ENCODE measurements around the gene TBCEL.
"Not testable (repeated sequence)": the region's sequence is repeated elsewhere in the genome, so short reads cannot be mapped to it uniquely, and the experiment has no call there.

The TBCEL gene

DNA sequence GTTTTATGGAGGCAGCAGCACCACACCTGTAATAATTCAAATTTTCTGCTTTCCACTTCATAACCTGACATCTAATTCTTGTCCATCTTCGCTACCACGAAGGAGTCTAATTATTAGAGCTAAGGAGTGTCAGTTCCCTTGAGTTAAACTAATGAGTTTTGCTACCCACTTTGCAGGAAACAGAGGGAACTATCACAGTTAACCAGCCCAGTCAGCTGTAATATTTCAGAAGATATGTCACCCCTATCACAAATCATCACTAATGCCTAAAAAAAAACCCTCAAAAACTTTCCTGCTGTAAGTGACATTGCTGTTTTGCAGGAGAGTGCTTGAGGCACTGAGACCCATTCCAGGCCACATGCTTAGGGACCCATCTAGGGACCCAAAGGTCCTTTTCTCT, 85.6 kb downstream of the TBCEL start:
- DNase-seq: no peak

DNA sequence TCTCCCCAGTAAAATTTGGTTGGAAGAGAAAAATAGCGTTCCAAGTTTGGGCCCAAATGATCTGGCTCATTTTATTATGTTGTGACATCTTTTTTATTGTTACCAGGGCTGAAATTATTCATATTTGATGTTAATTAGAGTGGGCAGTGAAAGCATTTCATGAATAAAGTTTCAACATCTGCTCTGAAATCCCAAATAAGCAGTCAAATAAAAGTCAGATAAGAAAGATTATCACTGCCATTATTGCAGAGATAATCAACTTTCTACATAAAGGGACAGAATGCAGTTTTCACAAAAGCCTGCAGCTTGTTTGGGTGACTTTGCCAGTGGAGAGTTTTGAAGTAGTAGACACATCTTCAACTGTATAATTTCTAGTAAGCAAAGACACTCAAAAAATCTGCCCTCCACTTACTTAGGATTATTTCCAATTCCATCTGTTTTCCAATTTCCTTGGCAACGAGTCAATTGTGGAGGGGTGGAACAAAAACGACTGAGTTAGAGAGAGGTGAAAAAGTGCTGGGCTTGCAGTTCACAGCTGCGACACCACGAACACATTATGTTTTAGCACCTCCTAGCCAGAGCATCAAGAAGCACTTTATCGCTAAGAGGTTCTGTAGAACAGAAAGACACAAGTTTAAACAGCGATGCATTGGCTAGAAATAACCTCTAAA, 86.1 kb downstream of the TBCEL start:
- DNase-seq: no peak

DNA sequence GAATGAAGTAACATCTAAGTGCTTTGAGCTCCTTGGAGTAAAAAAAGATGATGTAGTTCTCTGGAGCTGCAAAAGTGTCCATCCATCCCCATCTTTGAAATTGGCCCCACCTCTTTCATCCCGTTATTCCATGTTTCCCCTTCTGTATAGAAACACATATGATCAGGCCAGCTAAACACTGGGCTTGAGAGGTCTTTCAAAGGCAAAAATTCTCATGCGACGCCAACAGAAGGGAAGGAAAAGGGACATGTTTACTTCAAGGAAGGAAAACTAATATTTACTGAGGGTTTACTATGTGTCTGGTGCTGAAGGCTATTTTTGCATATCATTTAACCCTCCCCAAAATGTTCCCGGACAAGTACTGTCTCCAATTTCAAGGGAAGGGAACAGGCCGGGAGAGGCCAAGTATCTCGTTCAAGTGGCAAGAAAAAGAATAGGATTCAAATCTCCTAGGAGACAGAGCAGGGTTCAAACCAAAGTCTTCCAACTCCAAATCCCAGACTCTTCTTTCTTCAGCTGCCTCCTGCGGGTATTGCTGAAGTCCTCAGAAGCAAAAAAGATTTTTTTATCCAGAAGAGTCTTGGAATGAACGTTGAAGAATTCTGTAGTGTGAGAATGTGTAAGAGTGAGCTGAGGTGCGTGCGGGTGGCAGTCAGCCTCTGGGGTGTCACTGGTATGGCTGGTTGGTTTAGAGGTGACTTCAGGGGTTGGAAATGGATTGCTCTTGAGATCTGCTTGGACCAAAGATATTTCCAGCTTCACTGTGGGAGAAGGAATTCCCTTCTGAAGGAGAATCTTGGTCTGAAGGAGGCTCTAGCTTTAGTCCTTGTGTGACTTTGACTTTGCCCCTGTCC, 87.2 kb downstream of the TBCEL start:
- no peak for DNase-seq

DNA sequence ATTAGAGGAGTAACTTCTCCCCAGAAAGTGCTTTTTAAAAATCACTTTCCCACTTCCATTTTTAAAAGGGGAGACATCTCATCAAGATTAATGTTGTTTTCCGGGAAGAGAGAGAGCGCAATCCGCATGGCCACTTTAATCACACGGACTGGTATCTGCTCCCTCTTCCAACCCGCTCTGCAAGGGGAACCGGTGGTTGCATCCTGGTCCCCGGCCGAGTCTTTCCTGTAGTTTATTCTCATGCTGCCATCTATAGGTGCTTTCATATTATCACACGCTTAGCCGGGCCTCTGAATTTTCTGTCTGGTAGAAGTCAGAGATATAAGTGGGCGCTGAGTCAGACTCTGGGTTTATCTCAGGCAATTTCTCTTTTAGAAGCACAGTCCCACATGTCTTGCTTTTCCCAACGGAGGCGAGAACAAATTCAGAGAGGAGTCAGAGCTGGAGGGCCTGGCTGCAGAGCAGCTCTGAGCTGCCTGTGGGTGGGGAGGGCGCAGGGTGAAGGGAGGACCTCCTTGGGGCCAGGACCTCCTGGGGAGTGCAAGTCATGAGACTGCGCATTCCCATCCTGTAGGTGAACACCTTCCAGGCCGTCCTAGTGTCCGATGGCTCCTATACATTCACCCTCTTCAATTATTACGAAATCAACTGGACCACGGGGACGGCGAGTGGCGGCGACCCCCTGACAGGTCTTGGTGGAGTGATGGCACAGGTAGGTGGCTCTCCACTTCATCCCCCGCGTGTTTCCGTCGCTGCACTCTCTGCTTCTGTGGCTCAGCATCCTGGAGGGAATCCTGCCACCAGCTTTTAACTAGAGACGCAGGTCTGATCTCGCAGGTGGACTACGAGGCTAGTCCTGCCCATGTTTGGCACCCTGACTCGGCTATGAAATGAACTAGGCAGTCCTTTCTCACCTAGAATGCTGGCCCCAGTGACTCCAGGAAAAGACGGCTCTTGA, 88.9 kb downstream of the TBCEL start:
- peak; percentile 51 for DNase-seq

DNA sequence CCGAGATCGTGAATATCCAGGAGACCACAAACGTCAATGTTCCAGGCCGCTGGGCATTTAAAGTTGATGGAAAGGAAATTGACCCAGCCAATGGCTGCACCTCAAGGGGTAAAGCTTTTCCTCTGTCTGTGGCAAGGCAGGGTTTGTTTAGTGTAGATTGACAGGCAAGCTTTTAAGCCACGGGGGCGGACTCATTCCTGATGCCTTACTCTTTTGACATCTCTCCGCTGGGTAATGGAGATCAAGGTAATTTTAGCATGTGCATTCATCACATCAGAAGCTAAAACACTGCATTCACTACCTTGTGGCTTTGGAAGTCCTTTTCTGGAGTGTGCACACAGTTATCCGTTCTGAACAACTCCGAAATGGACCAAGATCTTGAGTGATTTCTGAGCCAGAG, 89.7 kb downstream of the TBCEL start:
- no peak for DNase-seq

DNA sequence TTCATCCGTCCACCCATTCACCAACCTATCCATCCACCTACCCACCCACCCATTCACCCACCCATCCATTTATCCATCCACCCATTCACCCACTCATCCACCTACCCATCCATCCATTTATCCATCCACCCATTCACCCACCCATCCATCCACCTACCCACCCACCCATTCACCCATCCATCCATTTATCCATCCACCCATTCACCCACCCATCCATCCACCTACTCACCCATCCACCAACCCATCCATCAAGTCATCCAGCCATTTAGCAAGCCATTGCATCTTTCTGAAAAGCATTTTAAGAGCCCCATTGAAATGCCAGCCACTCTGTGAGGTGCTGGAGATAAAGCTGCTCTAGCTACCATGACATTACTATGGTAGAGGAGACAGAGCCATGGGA, 91.1 kb downstream of the TBCEL start:
- not testable (repeated sequence) for DNase-seq

DNA sequence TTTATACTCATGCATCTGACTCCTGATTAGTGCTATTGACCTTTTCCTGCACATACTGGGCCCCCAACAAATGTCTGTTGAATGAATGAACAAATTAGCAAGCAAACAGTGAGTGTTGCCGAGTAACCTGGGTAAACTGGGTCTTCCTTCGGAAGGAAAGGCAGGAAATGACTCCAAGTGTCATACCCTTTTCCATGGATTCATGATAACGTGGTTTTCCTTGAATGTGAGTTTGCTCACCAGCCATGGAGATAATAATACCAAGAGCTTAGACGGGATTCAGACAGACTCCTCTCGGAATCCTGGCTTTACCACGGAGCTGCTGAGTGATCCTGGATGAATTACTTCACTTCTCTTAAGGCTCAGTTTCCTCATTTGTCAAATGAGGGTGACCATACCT, 93.9 kb downstream of the TBCEL start:
- DNase-seq: no peak

DNA sequence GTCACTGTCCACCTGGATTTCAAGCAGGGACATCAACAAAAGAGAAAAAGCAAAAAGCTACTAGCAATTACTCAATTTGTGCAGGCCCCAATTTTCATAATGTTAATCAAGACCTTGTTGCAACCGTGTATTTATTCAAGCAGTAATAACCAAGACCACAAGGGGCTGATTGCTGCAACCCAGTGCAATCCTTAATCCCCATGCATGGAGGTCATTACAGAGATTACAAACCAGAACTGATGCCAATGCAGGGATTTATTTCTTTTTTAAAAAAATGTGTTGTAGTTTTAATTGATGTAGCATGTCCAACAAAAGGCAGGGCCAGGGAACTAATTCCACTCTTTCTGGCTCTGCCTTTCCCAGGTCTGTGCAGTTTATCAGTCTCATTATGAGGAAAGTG, 95.5 kb downstream of the TBCEL start:
- DNase-seq: no peak

DNA sequence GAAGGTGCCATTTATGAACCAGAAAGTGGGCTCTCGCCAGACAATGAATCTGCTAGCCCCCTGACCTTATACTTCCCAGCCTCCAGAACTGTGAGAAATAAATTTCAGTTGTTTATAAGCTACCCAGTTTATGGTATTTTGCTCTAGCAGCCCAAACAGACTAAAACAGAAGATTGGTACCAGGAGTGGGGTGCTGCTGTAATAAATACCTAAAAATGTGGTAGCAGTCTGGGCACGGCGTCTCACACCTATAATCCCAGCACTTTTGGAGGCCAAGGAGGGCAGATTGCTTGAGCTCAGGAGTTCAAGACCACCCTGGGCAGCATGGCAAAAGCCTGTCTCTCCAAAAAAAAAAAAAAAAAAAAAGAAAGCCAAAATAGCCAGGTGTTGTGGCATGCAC, 98.4 kb downstream of the TBCEL start:
- no peak for DNase-seq

DNA sequence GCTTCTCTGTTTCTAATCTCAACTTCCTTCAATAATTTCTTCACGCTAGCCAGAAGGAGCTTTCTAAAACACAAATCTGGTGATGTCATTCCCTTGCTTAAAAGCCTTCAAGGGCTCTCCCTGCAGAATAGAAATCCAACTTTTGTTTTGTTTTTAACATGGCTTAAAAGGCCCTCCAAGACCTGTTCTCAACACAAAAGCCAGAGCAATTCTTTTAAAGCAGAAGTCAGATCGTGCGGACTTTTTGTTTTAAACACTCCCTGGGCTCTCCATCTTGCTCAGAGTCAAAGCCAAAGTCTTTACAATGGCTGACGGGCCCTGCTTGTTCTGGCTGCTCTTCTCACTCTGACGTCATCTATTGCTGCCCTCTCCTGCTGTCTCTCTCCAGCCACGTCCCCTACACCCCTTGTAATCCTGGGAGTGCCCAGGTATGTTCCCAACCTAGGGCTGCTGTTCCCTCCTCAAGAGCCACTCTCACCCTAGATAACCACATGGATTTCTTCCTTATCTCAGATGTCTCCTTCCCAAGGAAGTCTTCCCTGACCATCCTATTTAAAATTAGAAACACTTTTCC, 99.7 kb downstream of the TBCEL start:
- DNase-seq: no peak

DNA sequence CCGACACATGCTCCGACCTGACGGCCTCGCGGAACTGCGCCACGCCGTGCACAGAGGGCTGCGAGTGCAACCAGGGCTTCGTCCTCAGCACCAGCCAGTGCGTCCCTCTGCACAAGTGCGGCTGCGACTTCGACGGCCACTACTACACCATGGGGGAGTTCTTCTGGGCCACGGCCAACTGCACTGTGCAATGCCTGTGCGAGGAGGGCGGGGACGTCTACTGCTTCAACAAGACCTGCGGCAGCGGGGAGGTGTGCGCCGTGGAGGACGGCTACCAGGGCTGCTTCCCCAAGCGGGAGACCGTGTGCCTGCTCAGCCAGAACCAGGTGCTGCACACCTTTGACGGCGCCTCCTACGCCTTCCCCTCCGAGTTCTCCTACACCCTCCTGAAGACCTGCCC, 103.9 kb downstream of the TBCEL start:
- no peak for DNase-seq

DNA sequence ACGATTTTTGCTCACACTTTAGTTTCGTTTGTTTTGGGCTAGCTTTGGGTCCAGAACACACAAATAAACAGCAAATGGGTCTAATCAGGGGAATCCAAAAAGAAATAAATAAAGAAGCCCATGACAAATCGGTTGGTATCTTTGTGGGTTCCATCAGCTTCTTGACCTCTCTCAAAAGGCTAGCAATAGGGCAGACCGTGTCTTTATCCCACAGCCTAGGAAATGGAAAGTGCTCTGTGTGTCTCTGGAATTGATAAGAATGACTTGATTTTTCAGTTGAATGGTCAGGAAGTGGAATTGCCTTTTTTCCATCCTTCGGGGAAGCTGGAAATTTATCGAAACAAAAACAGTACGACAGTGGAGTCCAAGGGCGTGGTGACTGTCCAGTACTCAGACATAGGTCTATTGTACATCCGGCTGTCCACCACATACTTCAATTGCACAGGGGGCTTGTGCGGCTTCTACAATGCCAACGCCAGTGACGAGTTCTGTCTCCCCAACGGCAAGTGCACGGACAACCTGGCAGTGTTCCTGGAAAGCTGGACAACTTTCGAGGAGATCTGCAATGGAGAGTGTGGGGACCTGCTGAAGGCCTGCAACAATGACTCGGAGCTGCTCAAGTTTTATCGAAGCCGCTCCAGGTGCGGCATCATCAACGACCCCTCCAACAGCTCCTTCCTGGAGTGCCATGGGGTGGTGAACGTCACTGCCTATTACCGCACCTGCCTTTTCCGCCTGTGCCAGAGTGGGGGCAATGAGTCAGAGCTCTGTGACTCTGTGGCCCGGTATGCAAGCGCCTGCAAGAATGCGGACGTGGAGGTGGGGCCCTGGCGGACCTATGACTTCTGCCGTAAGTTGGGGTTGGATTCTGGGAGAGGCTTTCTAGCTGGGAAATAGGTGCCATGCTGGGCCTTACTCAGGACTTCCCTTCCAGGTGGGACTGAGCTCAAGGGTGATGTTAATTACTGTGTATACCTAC, 105.7 kb downstream of the TBCEL start:
- DNase-seq: no peak

DNA sequence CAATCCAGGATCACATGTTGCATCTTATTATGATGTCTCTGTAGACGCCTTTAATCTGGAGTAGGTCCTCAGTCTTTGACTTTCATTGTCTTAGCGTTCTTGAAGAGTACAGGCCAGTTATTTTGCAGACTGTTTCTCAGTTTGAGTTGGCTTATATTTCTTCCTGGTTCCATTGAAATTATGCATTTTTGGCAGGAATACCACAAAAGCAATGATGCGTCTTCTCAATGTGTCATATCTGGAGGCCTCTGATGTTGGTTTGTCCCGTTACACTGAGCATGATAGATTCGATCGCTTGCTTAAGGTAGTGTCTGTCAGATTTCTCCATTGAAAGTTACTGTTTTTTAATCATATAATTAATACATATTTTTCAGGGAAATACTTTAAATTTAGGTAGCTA, 107.8 kb downstream of the TBCEL start:
- DNase-seq: no peak

DNA sequence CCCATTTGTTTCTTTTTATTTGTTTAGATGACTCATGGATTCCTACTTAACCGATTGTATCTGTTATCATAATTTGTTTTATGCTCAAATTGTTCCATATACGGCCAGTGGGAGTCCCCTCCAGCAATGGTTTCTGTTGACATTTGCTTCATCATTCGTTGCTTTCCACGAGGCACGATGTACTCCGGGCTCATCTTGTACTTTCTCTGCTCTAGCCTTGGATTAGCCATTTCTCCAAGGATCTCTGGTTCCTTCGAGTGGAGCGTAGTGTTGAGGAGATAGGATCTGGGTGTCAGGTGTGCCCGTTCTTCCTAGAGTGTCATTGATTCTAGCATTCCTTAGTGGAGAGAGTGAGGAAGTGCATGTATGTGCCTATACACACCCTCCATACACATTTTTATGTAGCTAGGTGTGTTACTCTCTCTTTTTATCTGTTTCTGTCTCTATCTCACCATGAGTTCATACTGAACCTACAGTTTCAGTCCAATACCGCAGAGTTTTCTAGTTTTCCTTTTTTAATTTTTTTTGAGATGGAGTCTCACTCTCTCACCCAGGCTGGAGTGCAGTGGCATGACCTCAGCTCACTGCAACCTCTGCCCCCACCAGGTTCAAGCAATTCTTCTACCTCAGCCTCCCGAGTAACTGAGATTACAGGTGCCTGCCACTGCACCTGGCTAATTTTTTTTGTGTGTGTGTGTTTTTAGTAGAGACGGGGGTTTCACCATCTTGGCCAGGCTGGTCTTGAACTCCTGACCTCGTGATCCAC, 108.5 kb downstream of the TBCEL start:
- no peak for DNase-seq

DNA sequence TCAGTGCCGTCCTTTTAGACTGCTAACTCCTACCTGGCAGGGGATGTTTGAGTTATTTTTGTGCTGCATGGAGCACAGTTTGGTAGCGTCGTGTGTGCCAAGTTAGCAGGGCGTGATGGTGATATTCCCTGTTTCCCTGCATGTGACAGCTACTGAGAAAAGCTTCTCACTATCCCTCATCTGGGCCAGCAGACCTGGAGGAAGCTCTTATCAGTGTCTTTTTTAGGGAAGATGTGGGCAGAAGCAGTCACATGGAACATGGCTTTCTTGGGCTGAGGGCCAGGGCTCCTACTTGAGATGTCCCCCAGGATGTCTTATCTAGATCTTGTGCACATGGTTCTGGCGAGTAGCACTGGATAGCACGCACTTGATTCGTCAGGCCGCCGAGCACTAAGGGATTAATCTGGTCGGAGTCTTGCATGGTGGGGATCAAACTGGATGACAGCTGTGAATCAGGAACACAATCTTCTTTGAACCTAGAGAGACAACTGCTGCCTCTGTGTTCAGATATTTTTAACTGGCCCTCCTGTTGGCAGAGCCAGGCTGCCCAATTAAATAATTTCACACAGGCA, 110.9 kb downstream of the TBCEL start:
- DNase-seq: no peak

DNA sequence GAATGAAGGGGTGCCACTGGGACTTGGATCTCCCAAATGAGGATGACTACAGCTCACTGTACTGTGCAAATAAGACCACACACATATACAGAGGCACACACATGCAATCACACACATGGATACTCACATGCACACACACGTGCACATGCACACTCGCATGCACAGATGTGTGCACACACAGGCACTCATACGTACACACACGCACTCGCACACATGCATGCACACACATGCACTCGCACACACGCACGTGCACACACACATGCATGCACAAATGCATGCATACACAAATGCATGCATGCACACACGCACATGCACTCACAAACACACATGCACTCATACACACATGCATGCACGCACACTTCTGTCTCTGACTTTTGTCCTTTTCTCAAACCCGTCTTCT, 113.1 kb downstream of the TBCEL start:
- no peak for DNase-seq

DNA sequence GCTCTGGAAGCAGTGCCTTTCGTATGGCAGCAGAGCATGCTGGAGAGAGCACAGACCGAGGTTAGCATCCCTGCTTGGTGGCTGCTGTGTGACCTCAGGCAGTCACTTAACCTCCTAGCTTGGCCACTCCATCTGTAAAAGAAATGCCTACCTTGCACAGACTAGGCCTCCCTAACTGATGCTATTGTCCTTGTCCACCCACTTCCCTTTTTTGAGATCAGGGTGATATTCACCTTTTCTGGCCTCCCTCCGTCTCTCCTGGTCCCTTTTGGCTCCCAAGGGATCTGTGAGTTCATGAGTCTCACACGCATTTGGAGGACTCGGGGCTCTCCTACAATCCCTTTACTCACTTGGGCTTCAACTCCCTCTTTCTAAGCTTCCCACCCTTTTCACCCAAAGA, 114.4 kb downstream of the TBCEL start:
- DNase-seq: no peak

DNA sequence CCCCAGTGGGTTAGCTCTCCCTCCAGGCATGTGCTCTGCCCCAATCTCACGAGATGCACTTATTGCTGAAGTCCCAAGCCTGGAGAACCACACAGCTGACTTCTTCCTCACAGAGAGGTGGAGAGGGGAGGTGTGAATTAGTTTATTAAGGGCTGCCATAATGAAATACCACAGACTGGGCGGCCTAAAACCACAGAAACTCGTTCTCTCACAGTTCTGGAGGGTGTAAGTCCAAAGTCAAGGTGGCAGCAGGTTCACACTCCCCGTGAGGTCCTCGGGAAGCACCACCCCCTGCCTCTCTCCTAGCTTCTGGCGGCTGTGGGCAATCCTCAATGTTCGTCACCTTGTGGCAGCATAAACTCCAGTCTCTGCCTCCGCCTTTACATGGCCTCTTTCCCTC, 116.5 kb downstream of the TBCEL start:
- no peak for DNase-seq
